Liver (tissue), 9 donors: Measurements from ENCODE around the gene AVL9. TPM values are rescaled to one million over a fixed set of nuclear protein-coding genes. Genes with fewer than 3 reads are reported as not detected.

Experiments
- DNase-seq: peaks from one replicate; pipeline ENCODE4 v3.0.0-alpha.2; 2017; ENCODE audit warnings: low spot score
- H3K27ac ChIP-seq, 2 donors: one replicate each; pipeline ENCODE4 v1.7.0; 2013; ENCODE audit warnings: inconsistent platforms in 2 of 2, low read length in 2 of 2, control low read depth in 1 of 2, low read depth in 1 of 2, mild to moderate bottlenecking in 1 of 2
- H3K27me3 ChIP-seq, 4 donors: one replicate each; pipeline versions ENCODE4 v1.6.1 to v1.7.0; 2013; ENCODE audit warnings: low read length in 3 of 4, inconsistent platforms in 1 of 4, mild to moderate bottlenecking in 1 of 4, moderate library complexity in 1 of 4; ENCODE audit not compliant: control insufficient read depth in 4 of 4, insufficient read depth in 4 of 4
- H3K36me3 ChIP-seq, 4 donors: one replicate each; pipeline versions ENCODE4 v1.6.1 to v1.7.0; 2013; ENCODE audit warnings: low read length in 3 of 4, mild to moderate bottlenecking in 3 of 4, low read depth in 1 of 4, moderate library complexity in 1 of 4; ENCODE audit not compliant: control insufficient read depth in 4 of 4, insufficient read depth in 3 of 4
- H3K4me1 ChIP-seq, 4 donors: one replicate each; pipeline versions ENCODE4 v1.6.1 to v1.7.0; 2013; ENCODE audit warnings: low read length in 3 of 4, mild to moderate bottlenecking in 3 of 4, moderate library complexity in 1 of 4; ENCODE audit not compliant: control insufficient read depth in 4 of 4, insufficient read depth in 4 of 4
- H3K4me3 ChIP-seq, 3 donors: one replicate each; pipeline versions ENCODE4 v1.6.1 to v1.7.0; 2013; ENCODE audit warnings: low read length in 3 of 3, control low read depth in 1 of 3, low read depth in 1 of 3, mild to moderate bottlenecking in 1 of 3
- H3K9ac ChIP-seq, 2 donors: one replicate each; pipeline ENCODE4 v1.7.0; 2013; ENCODE audit warnings: low read length in 2 of 2, mild to moderate bottlenecking in 2 of 2, moderate library complexity in 2 of 2, control low read depth in 1 of 2, low read depth in 1 of 2
- H3K9me3 ChIP-seq, 4 donors: one replicate each; pipeline versions ENCODE4 v1.6.1 to v1.7.0; 2013; ENCODE audit warnings: low read length in 3 of 4; ENCODE audit not compliant: control insufficient read depth in 4 of 4
- ATF3 ChIP-seq: IDR thresholded peaks from 2 replicates; pipeline ENCODE4 v1.6.1; 2016; ENCODE audit warnings: antibody characterized with exemption
- CTCF ChIP-seq: fragments of 150-350 bp; IDR thresholded peaks from 2 replicates; pipeline ENCODE4 v1.5.1; 2017; ENCODE audit warnings: improper control_type of control experiment, low read depth, low read length; ENCODE audit not compliant: missing input control
- EGR1 ChIP-seq, 2 donors: IDR thresholded peaks; 2 replicates each; pipeline ENCODE4 v1.6.1; 2016 to 2018; ENCODE audit warnings: antibody characterized with exemption in 2 of 2, low read depth in 2 of 2
- FOXA1 ChIP-seq: IDR thresholded peaks from 2 replicates; pipeline ENCODE4 v1.6.1; 2016; ENCODE audit warnings: antibody characterized with exemption
- FOXA2 ChIP-seq: IDR thresholded peaks from 2 replicates; pipeline ENCODE4 v1.6.1; 2016; ENCODE audit warnings: antibody characterized with exemption
- GABPA ChIP-seq, 2 donors: IDR thresholded peaks in 1 of 2; conservative IDR thresholded peaks in 1 of 2; 2 replicates each; pipeline ENCODE4 v1.6.1; 2016; ENCODE audit warnings: antibody characterized with exemption in 2 of 2, mild to moderate bottlenecking in 1 of 2, moderate library complexity in 1 of 2
- HNF4A ChIP-seq, 2 donors: conservative IDR thresholded peaks; 2 replicates each; pipeline ENCODE4 v1.6.1; 2016; ENCODE audit warnings: antibody characterized with exemption in 2 of 2, mild to moderate bottlenecking in 2 of 2
- HNF4G ChIP-seq: IDR thresholded peaks from 2 replicates; pipeline ENCODE4 v1.6.1; 2016; ENCODE audit warnings: antibody characterized with exemption
- JUND ChIP-seq, 2 donors: IDR thresholded peaks; 2 replicates each; pipeline ENCODE4 v1.6.1; 2016; ENCODE audit warnings: antibody characterized with exemption in 2 of 2
- MAX ChIP-seq: IDR thresholded peaks from 2 replicates; pipeline ENCODE4 v1.6.1; 2016; ENCODE audit warnings: antibody characterized with exemption
- NR2F2 ChIP-seq: IDR thresholded peaks from 2 replicates; pipeline ENCODE4 v1.6.1; 2016; ENCODE audit warnings: antibody characterized with exemption
- RAD21 ChIP-seq, 2 donors: IDR thresholded peaks; 2 replicates each; pipeline ENCODE4 v1.6.1; 2016; ENCODE audit warnings: antibody characterized with exemption in 2 of 2, mild to moderate bottlenecking in 2 of 2
- REST ChIP-seq: IDR thresholded peaks from 2 replicates; pipeline ENCODE4 v1.6.1; 2016; ENCODE audit warnings: antibody characterized with exemption, mild to moderate bottlenecking
- RXRA ChIP-seq, 2 donors: IDR thresholded peaks; 2 replicates each; pipeline ENCODE4 v1.6.1; 2017 to 2018; ENCODE audit warnings: antibody characterized with exemption in 2 of 2, mild to moderate bottlenecking in 1 of 2
- SP1 ChIP-seq: IDR thresholded peaks from 2 replicates; pipeline ENCODE4 v1.6.1; 2018; ENCODE audit warnings: antibody characterized with exemption, mild to moderate bottlenecking
- TAF1 ChIP-seq: conservative IDR thresholded peaks from 2 replicates; pipeline ENCODE4 v1.6.1; 2016; ENCODE audit warnings: antibody characterized with exemption, mild to moderate bottlenecking
- YY1 ChIP-seq: IDR thresholded peaks from 2 replicates; pipeline ENCODE4 v1.6.1; 2016; ENCODE audit warnings: antibody characterized with exemption, mild to moderate bottlenecking
- ZBTB33 ChIP-seq: IDR thresholded peaks from 2 replicates; pipeline ENCODE4 v1.6.1; 2016; ENCODE audit warnings: antibody characterized with exemption
- WGBS: extraction: QIAGEN DNeasy Blood & Tissue Kit; methylation state at CpG from one replicate; pipeline ENCODE4 v1.1.7; 2013; 5-methylcytosine and 5-hydroxymethylcytosine counted together
- polyA plus RNA-seq, 2 donors: library from polyadenylated mRNA; stranded (reverse) in 1 of 2; unstranded in 1 of 2; fragments of 200-250 nt in 1 of 2; fragments of >200 nt in 1 of 2; fragmentation: Nextera tagmentation in 1 of 2; extraction: Ambion mirVana in 1 of 2; gene quantifications; one replicate each; pipeline versions ENCODE4 v1.2.1 to v1.2.3, GENCODE V29; 2013 to 2015
- total RNA-seq, 2 donors: library from RNA; depleted of rRNA; stranded (reverse); fragments of >200 nt; gene quantifications; one replicate each; pipeline ENCODE4 v1.2.3, GENCODE V29; 2014
- donor health status: healthy.
- donor health status: healthy.
- donor health status: healthy.
- donor health status: healthy.
- donor health status: healthy.

AVL9 gene
- total and polyA plus RNA-seq, 4 donors: 5.5 to 18.5 (median 11.6) TPM

- Histone ChIP-seq H3K36me3 (peaks cover 2 to 45% (median 18%) of the 10 kb centered on the region in 4 donors), H3K9ac (no peak overlapping the region), H3K4me3 (no peak overlapping the region), H3K9me3 (no peaks in the 10 kb centered on the region), H3K27me3 (no peaks in the 10 kb centered on the region), H3K27ac (no peak overlapping the region), H3K4me1 (peaks cover 0 to 2% (median 0%) of the 10 kb centered on the region in 4 donors)
- no peak for DNase-seq
- TF ChIP-seq CTCF (no peak), SP1 (no peak), JUND (IDR thresholded peaks at IDR 0.05) (no peak), MAX (no peak), HNF4A (conservative IDR thresholded peaks at IDR 0.05) (no peak), NR2F2 (no peak), ZBTB33 (no peak), FOXA1 (no peak), HNF4G (no peak), EGR1 (IDR thresholded peaks at IDR 0.05; ENCODE audit: low read depth in 2 of 2) (no peak), RXRA (IDR thresholded peaks at IDR 0.05) (no peak), TAF1 (no peak), YY1 (no peak), GABPA (IDR thresholded peaks at IDR 0.05 in 1 of 2, conservative IDR thresholded peaks at IDR 0.05 in 1 of 2) (no peak)
- 100% methylated on average over 2 of the region's 2 CpGs for WGBS
Observed at GRCh38 chr7:32560075-32560474, 64.8 kb downstream of the AVL9 start.

GRCh38 chr7:32561613-32562012 is 66.3 kb downstream of the AVL9 start:
- H3K36me3 ChIP-seq: peaks cover 2 to 37% (median 15%) of the 10 kb centered on the region in 4 donors
- H3K9ac ChIP-seq: no peak overlapping the region
- H3K4me1 ChIP-seq: peaks cover 0 to 2% (median 0%) of the 10 kb centered on the region in 4 donors
- 94% methylated on average over 2 of the region's 2 CpGs for WGBS
- no peaks in the 10 kb centered on the region for H3K9me3 ChIP-seq
- no peak for DNase-seq
- no peak overlapping the region for H3K4me3 ChIP-seq
- no peak overlapping the region for H3K27ac ChIP-seq
- no peaks in the 10 kb centered on the region for H3K27me3 ChIP-seq
- no peak for TF ChIP-seq GABPA (IDR thresholded peaks at IDR 0.05 in 1 of 2, conservative IDR thresholded peaks at IDR 0.05 in 1 of 2)
- no peak for TF ChIP-seq TAF1
- no peak for TF ChIP-seq RAD21 (IDR thresholded peaks at IDR 0.05)
- TF ChIP-seq EGR1 (IDR thresholded peaks at IDR 0.05; ENCODE audit: low read depth in 2 of 2): no peak
- TF ChIP-seq JUND (IDR thresholded peaks at IDR 0.05): no peak
- TF ChIP-seq CTCF: no peak
- no peak for TF ChIP-seq REST
- TF ChIP-seq HNF4A (conservative IDR thresholded peaks at IDR 0.05): no peak
- no peak for TF ChIP-seq HNF4G
- no peak for TF ChIP-seq SP1
- no peak for TF ChIP-seq ATF3
- no peak for TF ChIP-seq YY1
- TF ChIP-seq NR2F2: no peak
- no peak for TF ChIP-seq FOXA2
